SU-DHL-6 (cell line): ENCODE measurements around the gene LTC4S.

ENCODE experiments used
- EZH2phosphoT487 ChIP-seq: fragments of 200-600 bp; sonication (generic), shearing (Covaris generic); conservative IDR thresholded peaks from 2 replicates; pipeline ENCODE4 v1.6.1; 2018; ENCODE audit warnings: mild to moderate bottlenecking, antibody characterized with exemption, low read length, moderate library complexity, mixed read lengths
- TF ChIP-seq, protein P1 (sequence below): fragments of 200-600 bp; sonication (generic); IDR thresholded peaks from one replicate; pipeline ENCODE4 v1.5.1; 2017; ENCODE audit warnings: antibody characterized with exemption, mild to moderate bottlenecking, low read length, moderate library complexity; ENCODE audit not compliant: insufficient read depth, poor library complexity, severe bottlenecking

DNA sequence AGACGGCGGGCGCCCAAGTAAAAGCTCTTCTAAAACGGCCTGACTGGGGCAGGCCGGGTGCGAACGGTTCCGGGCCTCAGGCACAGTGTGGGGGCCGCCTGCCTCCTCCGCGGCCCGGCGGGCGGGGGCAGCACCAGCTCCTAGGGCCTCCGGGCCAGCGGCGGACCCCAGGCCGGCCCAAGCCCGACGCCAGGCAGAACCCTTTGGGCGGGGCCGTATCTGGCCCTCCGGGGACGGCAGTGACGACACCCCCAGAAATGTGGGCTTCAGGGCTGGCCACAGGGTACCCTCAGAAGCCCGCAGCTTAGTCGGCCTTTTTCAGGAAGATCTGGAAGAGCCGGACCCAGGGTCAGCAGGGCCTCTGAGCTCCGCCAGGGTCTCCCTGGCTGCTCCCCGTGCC is 4.0 kb downstream of the LTC4S start:
- TF ChIP-seq, protein P1, sequence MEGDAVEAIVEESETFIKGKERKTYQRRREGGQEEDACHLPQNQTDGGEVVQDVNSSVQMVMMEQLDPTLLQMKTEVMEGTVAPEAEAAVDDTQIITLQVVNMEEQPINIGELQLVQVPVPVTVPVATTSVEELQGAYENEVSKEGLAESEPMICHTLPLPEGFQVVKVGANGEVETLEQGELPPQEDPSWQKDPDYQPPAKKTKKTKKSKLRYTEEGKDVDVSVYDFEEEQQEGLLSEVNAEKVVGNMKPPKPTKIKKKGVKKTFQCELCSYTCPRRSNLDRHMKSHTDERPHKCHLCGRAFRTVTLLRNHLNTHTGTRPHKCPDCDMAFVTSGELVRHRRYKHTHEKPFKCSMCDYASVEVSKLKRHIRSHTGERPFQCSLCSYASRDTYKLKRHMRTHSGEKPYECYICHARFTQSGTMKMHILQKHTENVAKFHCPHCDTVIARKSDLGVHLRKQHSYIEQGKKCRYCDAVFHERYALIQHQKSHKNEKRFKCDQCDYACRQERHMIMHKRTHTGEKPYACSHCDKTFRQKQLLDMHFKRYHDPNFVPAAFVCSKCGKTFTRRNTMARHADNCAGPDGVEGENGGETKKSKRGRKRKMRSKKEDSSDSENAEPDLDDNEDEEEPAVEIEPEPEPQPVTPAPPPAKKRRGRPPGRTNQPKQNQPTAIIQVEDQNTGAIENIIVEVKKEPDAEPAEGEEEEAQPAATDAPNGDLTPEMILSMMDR, result no peak
- TF ChIP-seq EZH2phosphoT487, result no peak
